NCI-H128 (cell line): Measurements from ENCODE around the gene HSD17B2.
"Not testable (repeated sequence)": the region's sequence is repeated elsewhere in the genome, so short reads cannot be mapped to it uniquely, and the experiment has no call there.

Experiments
- DNase-seq: peaks from one replicate; lab custom pipeline; 2025; ENCODE audit not compliant: unreplicated experiment; lab: John Stamatoyannopoulos, UW

Gene HSD17B2

GRCh38 chr16:82034981-82035612, at the start of gene HSD17B2:
HSD17B2 (plus strand) TSS chr16:82035253; CDS start chr16:82035425, 172 bp downstream.
- no peak for DNase-seq

- DNase-seq = no peak
Observed at GRCh38 chr16:81987121-81987520, 47.9 kb upstream of the HSD17B2 start.

GRCh38 chr16:81987706-81988105, 47.3 kb upstream of the HSD17B2 start:
- no peak for DNase-seq

GRCh38 chr16:81992859-81993258, 42.2 kb upstream of the HSD17B2 start:
- no peak for DNase-seq

- no peak for DNase-seq
Observed at GRCh38 chr16:81994485-81994884, 40.6 kb upstream of the HSD17B2 start.

- no peak for DNase-seq
Observed at GRCh38 chr16:81995651-81996050, 39.4 kb upstream of the HSD17B2 start.

GRCh38 chr16:81996664-81997509, 38.2 kb upstream of the HSD17B2 start:
- no peak for DNase-seq

GRCh38 chr16:81997738-81998137, 37.3 kb upstream of the HSD17B2 start:
- no peak for DNase-seq

- no peak for DNase-seq
Observed at GRCh38 chr16:82002831-82003230, 32.2 kb upstream of the HSD17B2 start.

- DNase-seq = no peak
Observed at GRCh38 chr16:82004601-82005000, 30.5 kb upstream of the HSD17B2 start.

GRCh38 chr16:82005027-82005830, 29.8 kb upstream of the HSD17B2 start:
- DNase-seq = peak; percentile 0

GRCh38 chr16:82006036-82006435, 29.0 kb upstream of the HSD17B2 start:
- no peak for DNase-seq

GRCh38 chr16:82007189-82007588, 27.9 kb upstream of the HSD17B2 start:
- no peak for DNase-seq

GRCh38 chr16:82008957-82009592, 26.0 kb upstream of the HSD17B2 start:
- DNase-seq = no peak

GRCh38 chr16:82009789-82010188, 25.3 kb upstream of the HSD17B2 start:
- not testable (repeated sequence) for DNase-seq

- DNase-seq = no peak
Observed at GRCh38 chr16:82010649-82011048, 24.4 kb upstream of the HSD17B2 start.

- DNase-seq = peak; percentile 34
Observed at GRCh38 chr16:82011199-82011641, 23.8 kb upstream of the HSD17B2 start, which contains the start of gene SDR42E1. SDR42E1 (minus strand) TSS chr16:82011470; CDS start chr16:82000858, 10,612 bp downstream.

GRCh38 chr16:82013139-82013538, 21.9 kb upstream of the HSD17B2 start:
- no peak for DNase-seq

- no peak for DNase-seq
Observed at GRCh38 chr16:82016263-82016662, 18.8 kb upstream of the HSD17B2 start.

- no peak for DNase-seq
Observed at GRCh38 chr16:82016964-82017363, 18.1 kb upstream of the HSD17B2 start.
